HG03108 (cell line): ENCODE results near the gene FGL2.
A peak's percentile ranks its signal among the peaks of the same experiment; 100 is the strongest.
"Not testable (repeated sequence)": the region's sequence is repeated elsewhere in the genome, so short reads cannot be mapped to it uniquely, and the experiment has no call there.

Experiments
- ATAC-seq: cut with Tn5 transposase; IDR thresholded peaks from one replicate; pipeline ENCODE4 v1.9.1; 2021; ENCODE audit warnings: moderate library complexity; ENCODE audit not compliant: unreplicated experiment

The FGL2 gene

DNA sequence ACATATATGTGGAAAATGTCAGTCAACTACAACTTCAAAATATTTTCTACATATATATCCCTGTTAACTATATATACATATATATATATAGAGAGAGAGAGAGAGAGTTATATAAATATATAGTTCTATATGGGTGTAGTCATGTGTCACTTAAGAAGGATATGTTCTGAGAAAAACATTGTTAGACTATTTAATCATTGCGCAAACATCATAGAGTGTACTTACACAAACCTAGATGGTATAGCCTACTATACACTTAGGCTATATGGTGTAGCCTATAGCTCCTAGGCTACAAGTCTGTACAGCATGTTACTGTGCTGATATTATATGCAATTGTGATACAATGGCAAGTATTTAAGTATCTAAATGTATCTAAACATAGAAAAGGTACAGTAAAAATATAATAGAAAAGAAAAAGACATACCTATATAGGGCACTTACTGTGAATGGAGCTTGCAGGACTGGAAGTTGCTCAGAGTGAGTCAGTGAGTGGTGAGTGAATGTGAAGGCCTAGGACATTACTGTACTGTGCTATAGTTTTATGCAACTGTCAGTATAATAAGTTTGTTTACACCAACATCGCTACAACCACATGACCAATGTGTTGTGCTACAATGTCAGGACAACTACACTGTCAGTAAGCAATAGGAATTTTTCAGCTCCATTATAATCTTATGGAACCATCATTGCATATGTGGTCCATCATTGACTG lies 18.0 kb upstream of the FGL2 start:
- ATAC-seq, result no peak

DNA sequence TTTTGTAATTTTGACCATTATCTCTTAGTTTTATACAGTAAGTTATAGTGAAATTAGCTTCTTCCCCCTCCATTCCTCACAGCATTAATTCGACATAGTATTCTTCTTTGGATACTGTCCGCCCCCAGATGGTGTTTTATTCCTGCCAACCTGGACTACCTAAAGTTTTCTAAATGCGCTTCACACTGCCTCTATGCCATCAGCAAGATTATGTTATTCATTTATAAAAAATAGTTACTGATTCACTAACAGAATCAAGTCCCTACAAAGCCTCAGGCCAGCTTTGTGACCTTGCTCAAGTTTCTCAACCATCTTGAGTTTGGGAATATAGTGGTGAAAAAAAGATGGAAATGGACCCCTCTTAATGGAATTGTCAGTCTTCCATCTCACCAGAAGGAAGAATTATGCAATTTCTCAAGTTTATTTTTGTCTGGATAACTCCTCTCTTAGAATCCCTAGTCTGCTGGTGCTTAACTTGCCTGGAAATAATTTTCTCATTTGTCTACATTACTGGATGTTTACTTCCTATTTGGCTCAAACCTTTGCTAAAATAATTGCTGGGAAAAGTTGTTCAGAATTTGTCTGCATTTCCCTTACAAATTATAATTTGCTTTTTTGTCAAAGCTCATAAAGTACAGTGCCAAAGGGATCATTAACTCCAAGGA lies 16.7 kb upstream of the FGL2 start:
- no peak for ATAC-seq

GRCh38 chr7:77209479-77210139 lies 10.0 kb upstream of the FGL2 start:
- ATAC-seq, result no peak

- ATAC-seq, result no peak
Measured at GRCh38 chr7:77208416-77208815, 8.8 kb upstream of the FGL2 start.

- no peak for ATAC-seq
Measured at GRCh38 chr7:77205706-77206105, 6.1 kb upstream of the FGL2 start.

DNA sequence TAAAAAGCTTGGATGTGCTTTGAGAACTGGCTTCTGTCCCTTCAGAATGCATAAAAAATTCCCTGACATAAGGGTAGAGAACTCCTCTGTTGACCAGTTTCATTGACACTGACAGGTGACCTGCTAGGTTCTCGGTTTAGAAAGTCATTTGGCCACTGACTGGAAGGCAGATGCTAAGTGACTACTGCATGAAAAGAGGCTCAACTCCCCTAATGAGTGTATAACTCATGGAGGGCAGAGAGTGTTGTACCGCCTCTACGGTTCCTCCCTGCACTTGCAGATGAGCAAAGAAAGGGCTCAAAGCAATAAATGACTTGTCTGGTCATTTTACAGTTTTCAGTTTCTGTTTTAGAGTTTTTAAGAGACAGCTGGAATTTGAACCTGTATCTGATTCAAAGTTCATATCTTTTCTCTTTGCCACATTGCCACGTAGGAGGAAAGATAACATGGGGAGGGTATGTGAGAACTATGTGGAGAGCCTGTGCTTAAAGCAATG lies 2.9 kb upstream of the FGL2 start:
- peak; percentile 91 for ATAC-seq

DNA sequence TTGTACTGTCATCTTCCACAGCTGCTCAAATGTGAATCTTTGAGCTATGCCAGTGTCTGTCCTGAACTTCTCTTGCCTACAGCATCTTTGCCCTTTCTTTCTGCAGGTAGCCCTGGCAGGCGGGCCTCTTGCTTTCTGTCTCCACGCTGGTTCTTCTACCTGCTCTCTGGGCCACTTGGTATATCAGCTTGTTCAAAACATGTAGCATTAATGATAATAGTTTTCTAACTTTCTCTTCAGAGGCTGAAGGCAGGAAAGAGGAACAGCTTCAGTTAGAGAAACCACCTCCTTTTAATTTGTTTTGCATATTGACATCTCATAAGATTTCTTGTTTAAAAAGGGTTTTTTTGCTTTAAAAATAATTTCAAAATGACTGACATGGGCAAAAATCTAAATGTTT lies 923 bp upstream of the FGL2 start:
- no peak for ATAC-seq

GRCh38 chr7:77197141-77197540 lies 2.5 kb downstream of the FGL2 start:
- ATAC-seq, result no peak

- ATAC-seq, result no peak
Measured at GRCh38 chr7:77188731-77189437, 10.7 kb downstream of the FGL2 start.

GRCh38 chr7:77185866-77186265 lies 13.8 kb downstream of the FGL2 start:
- ATAC-seq, result no peak

DNA sequence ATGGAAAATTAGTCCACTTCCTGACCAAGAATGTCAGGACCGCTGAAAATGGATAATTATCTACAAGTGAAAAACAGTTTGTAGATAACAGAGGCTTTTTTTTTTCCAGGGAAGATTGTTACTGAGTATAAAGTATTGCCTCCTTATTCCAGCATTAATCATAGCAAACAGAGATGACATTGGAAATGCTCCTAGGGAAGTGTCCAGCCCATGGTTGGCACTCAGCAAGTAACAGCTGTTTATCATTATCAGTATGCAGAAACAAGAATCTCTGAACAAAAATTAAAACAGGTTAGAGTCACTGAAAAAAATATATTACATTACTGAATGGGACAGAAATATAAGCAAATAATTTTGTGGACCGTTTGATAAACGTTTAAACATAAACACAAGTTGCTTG lies 14.6 kb downstream of the FGL2 start:
- no peak for ATAC-seq

- ATAC-seq, result no peak
Measured at GRCh38 chr7:77184463-77184862, 15.2 kb downstream of the FGL2 start.

DNA sequence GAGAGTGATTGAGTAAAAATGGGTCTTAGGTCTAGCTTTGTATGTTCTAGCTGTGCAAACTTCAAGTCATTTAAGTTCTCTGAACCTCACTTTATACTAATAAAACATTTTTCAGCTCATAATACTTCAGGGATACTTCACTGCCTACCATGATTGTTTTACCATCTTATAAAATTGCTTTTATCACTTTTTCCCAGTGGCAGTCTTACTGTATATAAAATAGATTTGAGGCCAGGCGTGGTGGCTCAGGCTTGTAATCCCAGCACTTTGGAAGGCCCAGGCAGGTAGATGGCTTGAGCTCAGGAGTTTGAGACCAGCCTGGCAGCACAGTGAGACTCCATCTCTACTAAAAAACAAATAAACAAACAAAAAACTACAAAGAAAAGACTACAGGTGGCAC lies 17.4 kb downstream of the FGL2 start:
- no peak for ATAC-seq

DNA sequence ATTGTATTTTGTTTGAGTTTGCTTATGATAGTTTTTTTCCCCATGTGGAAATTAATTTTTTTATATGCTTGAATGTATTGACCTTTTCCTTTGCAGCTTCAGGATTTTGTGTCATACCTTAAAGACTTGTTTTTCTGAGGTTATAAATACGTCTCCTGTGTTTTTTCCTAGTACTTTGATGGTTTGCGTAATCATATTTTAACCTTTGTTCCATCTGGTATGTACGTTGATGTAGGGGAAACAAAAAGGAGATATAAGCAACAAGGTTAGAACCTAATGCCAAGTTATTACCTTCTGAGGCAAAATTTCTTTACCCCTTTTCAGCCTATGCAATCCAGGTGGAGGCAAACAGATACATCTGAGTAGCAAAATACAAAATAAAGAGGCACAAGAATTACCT lies 17.9 kb downstream of the FGL2 start:
- no peak for ATAC-seq

DNA sequence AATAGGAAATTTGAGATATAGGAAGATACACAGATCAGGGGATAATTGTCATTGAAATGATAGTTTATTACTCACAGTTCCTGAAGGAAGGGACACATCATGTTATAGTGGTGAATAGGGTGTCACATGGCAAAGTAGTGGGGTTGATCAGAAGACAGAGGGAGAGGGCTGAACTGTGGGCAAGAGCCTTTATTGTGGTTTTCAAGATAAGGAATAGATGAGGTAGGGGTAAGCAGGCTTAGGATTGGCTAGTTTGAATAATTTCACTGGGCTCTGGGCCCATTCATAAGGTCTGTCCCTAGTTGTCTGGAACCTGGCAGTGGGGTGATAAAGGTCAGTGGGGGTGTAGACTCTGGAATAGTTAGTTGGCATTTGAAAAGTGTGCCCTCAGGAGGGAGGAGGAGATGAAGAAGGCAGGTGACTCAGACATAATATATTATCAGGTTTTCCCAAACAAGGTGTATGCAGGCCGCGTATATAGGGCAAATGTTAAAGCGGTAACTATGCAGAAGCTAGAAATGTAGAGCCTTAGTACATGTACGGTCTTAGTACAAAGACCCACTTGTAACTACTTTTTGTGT lies 18.5 kb downstream of the FGL2 start:
- ATAC-seq, result no peak

DNA sequence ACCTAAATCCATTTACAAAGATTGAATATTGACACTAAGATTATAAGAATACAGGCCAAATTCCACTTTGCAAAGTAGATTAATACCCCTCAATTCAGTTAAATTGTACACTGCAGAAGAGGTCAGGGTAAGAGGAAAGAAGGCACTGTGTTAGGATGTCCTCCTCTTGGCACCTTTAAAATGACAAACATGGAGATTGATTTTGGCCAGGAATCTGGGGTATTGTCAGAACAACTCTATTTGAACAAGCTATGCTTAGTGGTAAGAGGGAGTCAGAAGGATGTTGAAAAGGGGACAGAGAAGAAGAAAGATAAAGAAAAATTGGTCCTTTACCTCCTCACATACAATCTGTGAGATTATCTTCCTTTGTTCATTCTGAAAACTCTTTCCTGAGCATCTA lies 21.6 kb downstream of the FGL2 start:
- ATAC-seq, result not testable (repeated sequence)

- not testable (repeated sequence) for ATAC-seq
Measured at GRCh38 chr7:77177321-77177904, 22.2 kb downstream of the FGL2 start.

GRCh38 chr7:77175274-77175800 lies 24.3 kb downstream of the FGL2 start:
- peak; percentile 70 for ATAC-seq

GRCh38 chr7:77174418-77174817 lies 25.2 kb downstream of the FGL2 start:
- not testable (repeated sequence) for ATAC-seq

DNA sequence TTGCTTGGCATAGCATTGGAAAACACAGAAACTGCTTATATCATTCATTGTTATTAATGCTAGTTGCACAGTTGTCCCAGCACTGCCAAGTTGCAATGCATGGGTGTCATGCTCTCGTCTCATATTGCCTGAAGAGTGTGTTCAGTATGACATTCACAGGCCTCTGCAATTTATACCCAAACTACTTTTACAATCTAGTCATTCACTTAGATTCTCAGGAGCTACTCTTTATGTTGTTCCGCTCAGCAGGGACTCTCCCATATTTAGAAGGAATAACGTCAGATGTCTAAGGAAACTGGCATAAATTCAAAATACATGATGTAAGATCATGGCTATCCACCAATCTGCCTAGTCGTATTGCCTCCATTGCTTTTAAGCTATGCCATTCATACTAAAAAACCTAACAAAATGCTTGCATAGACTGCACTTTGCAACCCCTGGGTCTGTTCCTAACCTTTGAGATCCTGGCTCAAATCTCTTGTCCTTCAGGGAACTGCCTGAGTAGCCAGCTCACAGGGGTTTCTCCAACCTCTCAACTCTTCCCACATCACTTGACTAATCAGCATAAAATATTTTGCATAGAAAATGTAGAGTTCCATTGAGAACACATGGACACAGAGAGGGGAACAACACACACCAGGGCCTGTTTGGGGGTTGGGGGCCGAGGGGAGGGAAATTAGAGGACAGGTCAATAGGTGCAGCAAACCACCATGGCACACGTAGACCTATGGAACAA lies 27.0 kb downstream of the FGL2 start:
- ATAC-seq, result not testable (repeated sequence)
